Osteoblast (primary cell): ENCODE data around the gene AMD1. TPM values are rescaled to one million over a fixed set of nuclear protein-coding genes. Genes with fewer than 3 reads are reported as not detected.
A peak's percentile ranks its signal among the peaks of the same experiment; 100 is the strongest.

Experiments
- DNase-seq: peaks from one replicate; pipeline ENCODE4 v3.0.0; 2011; ENCODE audit warnings: low spot score, mixed read lengths; ENCODE audit not compliant: insufficient read length; ENCODE audit errors: missing footprints
- H2AFZ ChIP-seq: 2 replicates; pipeline ENCODE4 v1.6.0; 2011; ENCODE audit warnings: mild to moderate bottlenecking, low read length
- H3K27ac ChIP-seq: 2 replicates; pipeline ENCODE4 v1.5.1; 2011; ENCODE audit warnings: mild to moderate bottlenecking, low read depth, low read length, moderate library complexity
- H3K27me3 ChIP-seq: 2 replicates; pipeline ENCODE4 v1.6.0; 2012; ENCODE audit warnings: mild to moderate bottlenecking, control low read depth, inconsistent platforms, low read length, moderate library complexity; ENCODE audit not compliant: insufficient read depth
- H3K36me3 ChIP-seq: 2 replicates; pipeline ENCODE4 v1.5.1; 2011; ENCODE audit warnings: mild to moderate bottlenecking, low read length, control low read depth, moderate library complexity; ENCODE audit not compliant: insufficient read depth
- H3K4me1 ChIP-seq: 2 replicates; pipeline ENCODE4 v1.5.1; 2011; ENCODE audit warnings: mild to moderate bottlenecking, low read length, control low read depth, moderate library complexity; ENCODE audit not compliant: insufficient read depth
- H3K4me2 ChIP-seq: 2 replicates; pipeline ENCODE4 v1.6.0; 2011; ENCODE audit warnings: mild to moderate bottlenecking, low read length; ENCODE audit not compliant: insufficient read depth
- H3K4me3 ChIP-seq: fragments of 200-600 bp; sonication (generic); 3 replicates; pipeline ENCODE4 v1.5.1; 2012; ENCODE audit warnings: mild to moderate bottlenecking, low read length, inconsistent platforms; ENCODE audit not compliant: insufficient read depth
- H3K79me2 ChIP-seq: 2 replicates; pipeline ENCODE4 v1.6.0; 2012; ENCODE audit warnings: mild to moderate bottlenecking, low read length, control low read depth, inconsistent platforms; ENCODE audit not compliant: insufficient read depth
- H3K9me3 ChIP-seq: 2 replicates; pipeline ENCODE4 v1.5.1; 2011; ENCODE audit warnings: low read depth, low read length, control low read depth
- H4K20me1 ChIP-seq: 2 replicates; pipeline ENCODE4 v1.6.0; 2012; ENCODE audit warnings: mild to moderate bottlenecking, low read length, control low read depth; ENCODE audit not compliant: insufficient read depth
- total RNA-seq: library from RNA; depleted of rRNA; stranded (reverse); fragments of >200 nt; gene quantifications from 2 replicates; pipeline ENCODE4 v1.2.3, GENCODE V29; 2012
- TF ChIP-seq, protein P1 (sequence below): IDR thresholded peaks from 2 replicates; pipeline ENCODE4 v1.5.1; 2011; ENCODE audit warnings: mild to moderate bottlenecking, low read depth, low read length, moderate library complexity; ENCODE audit errors: extremely low read depth

Gene AMD1
- 62.8 and 63.0 TPM in 2 replicates for total RNA-seq

DNA sequence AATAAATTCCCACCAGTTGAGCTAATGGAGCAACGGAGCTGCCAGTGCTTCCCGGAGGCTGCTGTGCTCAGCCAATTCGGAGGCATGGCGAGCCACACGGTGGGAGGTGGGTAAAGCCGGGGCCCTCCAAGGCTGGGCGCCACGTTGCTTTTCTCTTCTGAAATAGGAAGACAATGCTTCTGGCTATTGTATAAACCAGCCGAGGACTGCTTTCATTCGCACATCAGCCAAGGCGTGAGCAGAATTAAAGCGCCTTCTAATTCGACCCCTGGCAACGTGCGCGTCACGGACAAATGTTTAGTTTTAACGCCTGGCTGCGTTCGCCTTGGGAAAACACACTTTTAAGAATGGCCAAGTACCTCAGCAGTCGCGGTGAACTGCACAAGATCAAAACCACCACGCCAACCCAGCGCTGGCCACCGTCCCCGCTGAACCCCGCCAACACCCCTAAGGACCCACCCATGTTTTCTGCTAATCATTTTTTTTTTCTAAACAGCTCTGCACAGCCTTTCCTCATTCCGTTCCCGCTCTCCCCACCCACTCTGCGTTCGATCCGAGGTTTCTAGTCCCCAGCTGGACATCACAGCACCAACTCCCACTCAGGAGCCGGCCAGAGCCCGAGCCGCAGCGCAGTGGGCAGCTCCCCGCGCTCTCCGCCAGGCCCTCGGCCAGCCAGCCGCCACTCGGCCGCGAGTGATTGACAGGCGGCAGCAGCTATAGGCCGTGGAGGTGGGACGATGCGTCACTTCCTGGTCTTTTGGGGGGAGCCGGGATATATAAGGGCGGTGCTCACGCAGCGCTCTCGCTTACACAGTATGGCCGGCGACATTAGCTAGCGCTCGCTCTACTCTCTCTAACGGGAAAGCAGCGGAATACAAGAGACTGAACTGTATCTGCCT lies at the start of gene AMD1:
AMD1 (plus strand) TSS at position 805 of the 899 bp plus-strand sequence. CDS start 321 bp downstream, outside the sequence.
- peak within 1 kb of the TSS; percentile 93 for H3K4me2 ChIP-seq
- H3K27me3 ChIP-seq = no peaks in the 10 kb centered on the region
- peak within 1 kb of the TSS; percentile 89 for H2AFZ ChIP-seq
- H3K27ac ChIP-seq = peak within 1 kb of the TSS; percentile 93
- H3K36me3 ChIP-seq = no peaks in the 10 kb centered on the region
- H4K20me1 ChIP-seq = peaks cover 32% of the 10 kb centered on the region
- TF ChIP-seq, protein P1, sequence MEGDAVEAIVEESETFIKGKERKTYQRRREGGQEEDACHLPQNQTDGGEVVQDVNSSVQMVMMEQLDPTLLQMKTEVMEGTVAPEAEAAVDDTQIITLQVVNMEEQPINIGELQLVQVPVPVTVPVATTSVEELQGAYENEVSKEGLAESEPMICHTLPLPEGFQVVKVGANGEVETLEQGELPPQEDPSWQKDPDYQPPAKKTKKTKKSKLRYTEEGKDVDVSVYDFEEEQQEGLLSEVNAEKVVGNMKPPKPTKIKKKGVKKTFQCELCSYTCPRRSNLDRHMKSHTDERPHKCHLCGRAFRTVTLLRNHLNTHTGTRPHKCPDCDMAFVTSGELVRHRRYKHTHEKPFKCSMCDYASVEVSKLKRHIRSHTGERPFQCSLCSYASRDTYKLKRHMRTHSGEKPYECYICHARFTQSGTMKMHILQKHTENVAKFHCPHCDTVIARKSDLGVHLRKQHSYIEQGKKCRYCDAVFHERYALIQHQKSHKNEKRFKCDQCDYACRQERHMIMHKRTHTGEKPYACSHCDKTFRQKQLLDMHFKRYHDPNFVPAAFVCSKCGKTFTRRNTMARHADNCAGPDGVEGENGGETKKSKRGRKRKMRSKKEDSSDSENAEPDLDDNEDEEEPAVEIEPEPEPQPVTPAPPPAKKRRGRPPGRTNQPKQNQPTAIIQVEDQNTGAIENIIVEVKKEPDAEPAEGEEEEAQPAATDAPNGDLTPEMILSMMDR = no peak
- peak; percentile 98 for DNase-seq
- peak within 1 kb of the TSS; percentile 90 for H3K4me3 ChIP-seq
- peaks cover 33% of the 10 kb centered on the region for H3K4me1 ChIP-seq
- H3K9me3 ChIP-seq = no peaks in the 10 kb centered on the region
- peaks cover 45% of the 10 kb centered on the region for H3K79me2 ChIP-seq

DNA sequence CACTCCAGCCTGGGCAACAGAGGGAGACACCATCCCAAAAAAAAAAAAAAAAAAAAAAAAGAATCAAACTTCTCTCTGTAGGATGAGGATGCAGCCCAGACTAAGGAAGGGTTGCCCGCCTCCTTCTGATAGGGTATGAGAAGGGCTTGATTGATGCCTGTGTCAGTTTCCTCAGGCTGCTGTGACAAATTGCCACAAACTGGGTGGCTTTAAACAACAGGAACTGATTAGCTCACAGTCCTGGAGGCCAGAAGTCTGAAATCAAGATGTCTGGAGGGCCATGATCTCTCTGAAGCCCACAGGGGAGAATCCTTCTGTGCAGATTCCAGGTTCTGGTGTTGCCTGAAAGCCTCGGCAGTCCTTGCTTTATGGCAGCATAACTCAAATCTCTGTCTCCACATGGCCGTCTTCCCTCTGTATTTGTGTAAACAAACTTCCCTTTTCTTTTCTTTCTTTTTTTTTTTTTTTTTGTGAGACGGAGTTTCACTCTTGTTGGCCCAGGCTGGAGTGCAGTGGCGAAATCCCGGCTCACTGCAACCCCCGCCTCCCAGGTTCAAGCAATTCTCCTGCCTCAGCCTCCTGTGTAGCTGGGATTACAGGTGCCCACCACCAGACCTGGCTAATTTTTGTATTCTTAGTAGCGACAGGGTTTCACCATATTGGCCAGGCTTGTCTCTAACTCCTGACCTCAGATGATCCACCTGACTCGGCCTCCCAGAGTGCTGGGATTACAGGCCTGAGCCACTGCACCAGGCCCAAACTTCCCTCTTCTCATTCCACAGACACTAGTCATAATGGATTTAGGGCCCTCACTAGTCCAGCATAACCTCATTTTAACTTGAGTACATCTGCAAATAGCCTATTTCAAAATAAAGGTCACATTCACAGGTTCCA lies 48.1 kb upstream of the AMD1 start:
- no peaks in the 10 kb centered on the region for H3K36me3 ChIP-seq
- H3K27ac ChIP-seq = no peak overlapping the region
- no peak for DNase-seq
- H4K20me1 ChIP-seq = no peaks in the 10 kb centered on the region
- no peaks in the 10 kb centered on the region for H3K9me3 ChIP-seq
- H3K27me3 ChIP-seq = no peaks in the 10 kb centered on the region
- H2AFZ ChIP-seq = peak overlapping the region; percentile 85
- TF ChIP-seq, protein P1 = no peak
- no peak overlapping the region for H3K4me3 ChIP-seq
- H3K79me2 ChIP-seq = no peaks in the 10 kb centered on the region
- H3K4me1 ChIP-seq = peaks cover 7% of the 10 kb centered on the region
- H3K4me2 ChIP-seq = no peak overlapping the region

DNA sequence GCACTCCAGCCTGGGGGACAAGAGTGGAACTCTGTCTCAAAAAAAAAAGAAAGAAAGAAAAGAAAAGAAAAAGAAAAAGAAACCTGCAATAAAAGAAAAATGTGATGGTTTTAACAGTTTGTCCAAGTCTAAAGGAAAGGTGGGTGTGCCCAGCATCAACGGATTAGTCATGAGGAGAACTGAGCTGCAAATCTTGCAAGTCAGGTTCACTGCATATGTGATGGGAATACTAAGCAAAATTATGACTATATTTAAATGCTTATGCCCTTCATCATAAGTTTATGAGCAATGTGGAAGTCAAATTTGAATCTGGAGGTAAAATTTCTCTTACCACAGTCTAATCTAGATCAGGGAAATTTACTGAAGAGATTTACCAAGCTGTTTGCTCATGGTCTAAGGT lies 46.2 kb upstream of the AMD1 start:
- Histone ChIP-seq H3K27ac (no peak overlapping the region), H3K4me2 (no peak overlapping the region), H3K27me3 (no peaks in the 10 kb centered on the region), H3K36me3 (no peaks in the 10 kb centered on the region), H2AFZ (no peak overlapping the region), H3K4me3 (no peak overlapping the region), H3K9me3 (no peaks in the 10 kb centered on the region), H3K79me2 (no peaks in the 10 kb centered on the region), H4K20me1 (no peaks in the 10 kb centered on the region), H3K4me1 (no peaks in the 10 kb centered on the region)
- no peak for DNase-seq
- TF ChIP-seq, protein P1 = no peak
